HG02571 (cell line): ENCODE measurements around the gene TMEM221.

ENCODE experiments used
- ATAC-seq: cut with Tn5 transposase; IDR thresholded peaks from one replicate; pipeline ENCODE4 v1.9.1; 2021; ENCODE audit warnings: mild to moderate bottlenecking, moderate library complexity; ENCODE audit not compliant: unreplicated experiment

TMEM221 gene

GRCh38 chr19:17406887-17407196, 41.6 kb downstream of the TMEM221 start:
- no peak for ATAC-seq

DNA sequence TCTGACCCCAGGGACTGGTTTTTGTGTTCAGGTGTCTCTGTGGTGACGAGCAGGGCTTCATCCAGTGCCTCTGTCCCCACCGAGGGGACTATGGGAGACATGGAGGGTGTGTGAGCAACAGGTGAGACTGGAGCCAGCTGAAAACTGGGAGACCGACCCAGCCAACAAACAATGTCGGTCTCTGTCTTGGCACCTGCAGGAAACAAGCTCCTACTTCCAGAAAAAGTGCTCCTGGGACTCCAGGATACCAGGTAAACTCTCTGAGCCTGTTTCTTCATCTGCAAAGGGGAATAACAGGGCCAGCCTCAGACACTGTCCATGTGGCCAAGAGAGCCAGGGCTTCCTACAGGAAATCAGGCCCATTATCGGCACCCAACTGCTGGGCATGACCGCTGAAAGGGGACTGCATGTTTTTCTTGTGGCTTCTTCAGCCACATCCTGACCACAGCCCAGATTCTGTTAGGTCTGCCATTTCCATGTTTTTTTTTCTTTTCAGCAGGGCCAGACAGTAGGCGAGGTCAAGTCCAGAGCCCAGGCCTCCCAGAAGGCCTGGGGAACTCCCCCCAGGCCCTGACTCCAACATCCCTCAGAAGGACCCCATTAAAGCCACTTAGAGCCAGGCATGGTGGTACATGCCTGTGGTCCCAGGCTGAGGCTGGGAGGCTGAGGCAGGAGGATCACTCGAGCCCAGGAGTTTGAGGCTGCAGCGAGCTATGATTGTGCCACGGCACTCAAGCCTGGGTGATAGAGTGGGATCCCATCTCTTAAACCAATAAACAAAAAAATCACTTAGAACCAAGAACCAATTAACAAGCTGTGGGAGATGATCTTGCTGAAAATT, 42.2 kb downstream of the TMEM221 start:
- ATAC-seq, result no peak

GRCh38 chr19:17405250-17406045, 43.0 kb downstream of the TMEM221 start, which contains the start of gene BST2:
BST2 (minus strand) TSS chr19:17405630; CDS start chr19:17405575, 55 bp downstream.
- peak; percentile 76 for ATAC-seq

GRCh38 chr19:17404621-17405249, 43.7 kb downstream of the TMEM221 start:
- ATAC-seq, result no peak

- ATAC-seq, result no peak
Measured at GRCh38 chr19:17404015-17404414, 44.5 kb downstream of the TMEM221 start.

DNA sequence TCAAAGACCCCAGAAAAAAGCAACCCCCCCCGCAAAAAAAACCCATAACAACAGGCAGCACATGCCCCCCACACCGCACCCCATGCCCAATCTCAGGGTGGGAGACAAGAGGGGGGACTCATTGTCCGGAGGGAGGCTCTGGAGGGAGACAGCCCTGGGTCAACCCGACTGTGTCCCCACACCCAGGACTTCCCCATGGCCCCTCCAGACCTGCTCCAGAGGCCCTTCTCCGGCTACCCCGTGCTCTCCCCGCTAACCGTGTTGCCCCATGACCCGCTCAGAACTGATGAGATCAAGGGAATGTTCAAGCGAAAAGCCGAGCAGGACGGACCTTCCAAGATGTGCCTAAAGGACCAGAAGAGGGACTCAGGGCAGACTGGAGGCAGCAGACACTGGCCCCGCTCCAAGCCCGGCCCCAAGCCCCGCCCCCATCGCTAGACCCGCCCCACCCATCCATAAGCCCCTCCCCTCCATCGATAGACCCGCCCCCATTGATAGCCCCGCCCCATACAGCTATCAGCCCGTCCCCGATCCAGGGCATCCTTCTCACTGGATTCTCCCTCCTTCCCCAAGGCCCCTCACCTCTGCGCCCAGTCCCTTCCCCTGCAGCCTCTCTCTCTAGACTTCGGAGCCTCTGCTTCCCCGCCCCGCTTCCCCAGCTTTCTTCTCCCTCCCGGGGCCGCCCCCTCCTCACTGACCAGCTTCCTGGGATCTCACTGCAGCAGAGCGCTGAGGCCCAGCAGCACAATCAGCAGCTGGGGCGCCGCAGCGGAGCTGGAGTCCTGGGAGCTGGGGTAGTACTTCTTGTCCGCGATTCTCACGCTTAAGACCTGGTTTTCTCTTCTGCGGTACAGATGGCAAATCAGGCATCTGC, 45.2 kb downstream of the TMEM221 start:
- no peak for ATAC-seq

GRCh38 chr19:17401628-17402027, 46.8 kb downstream of the TMEM221 start:
- no peak for ATAC-seq

DNA sequence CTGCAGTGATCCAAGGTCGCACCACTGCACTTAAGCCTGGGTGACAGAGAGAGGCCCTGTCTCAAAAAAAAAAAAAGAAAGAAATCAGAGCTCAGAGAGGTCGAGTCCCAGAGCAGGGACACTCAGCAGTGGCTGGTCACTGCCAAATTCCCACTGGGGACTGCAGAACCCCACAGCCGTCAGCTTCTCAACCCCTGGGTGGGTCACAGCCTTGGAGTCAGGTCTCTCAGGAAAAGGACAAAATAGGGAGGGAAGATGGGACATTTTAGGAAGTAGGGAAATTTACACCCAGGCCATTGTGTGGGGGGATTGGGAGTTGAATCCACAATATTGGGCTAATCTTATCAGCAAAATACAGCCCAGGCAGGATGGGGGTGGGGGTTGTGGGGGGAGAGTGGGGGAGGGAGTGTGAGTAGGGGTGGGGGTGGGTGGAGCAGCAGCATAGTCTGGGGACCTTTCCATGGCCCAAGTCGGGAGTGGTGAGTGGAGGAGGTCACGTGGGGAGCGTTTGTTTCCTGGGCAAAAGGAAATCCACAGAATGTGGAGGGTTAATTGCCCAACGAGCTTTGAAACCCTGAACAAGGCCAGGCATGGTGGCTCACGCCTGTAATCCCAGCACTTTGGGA, 49.5 kb downstream of the TMEM221 start:
- ATAC-seq, result no peak

- no peak for ATAC-seq
Measured at GRCh38 chr19:17394891-17395415, 53.5 kb downstream of the TMEM221 start.

GRCh38 chr19:17393914-17394313, 54.6 kb downstream of the TMEM221 start, which contains the start of gene CCDC194:
CCDC194 (minus strand) TSS chr19:17394196; CDS start chr19:17394158, 38 bp downstream.
- ATAC-seq, result no peak

- ATAC-seq, result no peak
Measured at GRCh38 chr19:17393002-17393401, 55.5 kb downstream of the TMEM221 start.

DNA sequence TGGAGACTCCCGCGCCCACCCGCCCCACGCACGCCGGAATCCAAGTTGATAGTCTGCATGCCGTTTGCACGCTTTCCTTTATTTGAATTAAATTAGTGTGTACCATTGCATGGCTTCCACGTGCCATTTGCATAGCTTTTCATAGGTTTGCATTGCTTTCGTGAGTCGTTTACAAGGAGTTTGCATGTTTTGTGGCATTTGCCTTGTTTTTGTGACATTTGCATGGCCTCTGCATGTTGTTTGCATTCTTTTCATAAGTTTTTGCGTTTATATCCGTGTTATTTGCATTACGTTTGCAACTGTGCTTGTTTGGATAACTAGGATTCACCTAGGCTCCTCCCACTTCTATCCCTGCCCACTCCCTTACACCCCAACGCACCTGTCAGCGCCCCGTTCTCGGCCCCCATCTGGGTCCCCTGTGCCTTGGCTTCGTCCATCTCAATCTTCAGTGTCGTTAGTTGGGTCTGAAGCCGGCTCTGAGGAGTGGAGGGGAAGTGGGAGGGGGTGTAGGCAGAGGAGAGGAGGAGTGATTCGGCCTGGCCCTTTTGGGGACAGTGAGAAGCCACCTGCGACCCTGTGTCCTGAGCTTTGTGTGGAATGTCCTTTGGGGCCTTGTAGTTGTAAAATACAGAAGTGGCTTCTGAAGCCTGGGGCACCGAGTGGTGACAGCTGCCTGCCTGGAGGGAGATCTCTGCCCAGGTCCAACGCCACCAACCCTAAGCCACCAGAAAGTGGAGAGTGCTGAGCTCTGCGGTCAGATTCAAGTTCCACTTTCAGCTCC, 56.9 kb downstream of the TMEM221 start:
- ATAC-seq, result no peak

- peak; percentile 87 for ATAC-seq
Measured at GRCh38 chr19:17390665-17391370, 57.6 kb downstream of the TMEM221 start.

GRCh38 chr19:17389957-17390664, 58.4 kb downstream of the TMEM221 start:
- no peak for ATAC-seq

DNA sequence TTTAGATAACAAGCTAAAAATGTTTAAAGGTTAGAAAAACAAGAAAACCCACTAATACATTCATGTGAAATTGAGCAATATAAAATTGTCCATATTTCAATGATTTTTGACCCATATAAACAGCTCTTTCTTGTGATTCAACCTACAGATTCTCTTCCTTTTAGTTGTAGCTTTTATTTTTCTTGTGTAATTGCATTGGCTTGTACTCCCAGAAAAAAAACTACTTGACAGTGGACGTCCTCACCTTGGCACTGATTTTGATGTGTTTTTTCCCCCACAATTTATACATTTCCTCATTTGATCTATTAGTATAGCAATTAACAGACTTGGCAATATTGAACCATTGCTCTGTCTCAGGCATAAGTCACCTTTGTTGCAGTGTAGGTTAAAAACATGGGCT, 59.2 kb downstream of the TMEM221 start:
- no peak for ATAC-seq

GRCh38 chr19:17385878-17386611, 62.4 kb downstream of the TMEM221 start:
- ATAC-seq, result no peak
